HEK293 (cell line): Measurements from ENCODE around the gene MLLT3.

Experiments used
- CTCF ChIA-PET: fragments of 350-600 bp; formaldehyde crosslinking; extraction: SDS; loops from one replicate; lab custom pipeline; 2021; ENCODE audit warnings: antibody characterized with exemption; lab: Yijun Ruan, JAX
- POLR2A ChIA-PET: fragments of 300-600 bp; formaldehyde crosslinking; extraction: SDS; loops from one replicate; lab custom pipeline; 2020; ENCODE audit warnings: antibody characterized with exemption, inconsistent platforms; lab: Yijun Ruan, JAX
- H3K27ac ChIP-seq: fragments of 200-500 bp; sonication (Bioruptor generic); 2 replicates; pipeline ENCODE4 v1.5.1; 2014; ENCODE audit warnings: low read depth, low read length, control low read depth, inconsistent platforms; ENCODE audit errors: extremely low read depth
- H3K36me3 ChIP-seq, 2 experiments: fragments of 200-500 bp in 1 of 2; sonication (Bioruptor generic) in 1 of 2; 1 replicate in 1 of 2; 2 replicates in 1 of 2; pipeline ENCODE4 v1.5.1; 2014 to 2017; ENCODE audit warnings: inconsistent platforms in 2 of 2, low read length in 2 of 2; ENCODE audit not compliant: control insufficient read depth in 2 of 2, insufficient read depth in 1 of 2
- H3K4me1 ChIP-seq: fragments of 200-500 bp; sonication (Bioruptor generic); 2 replicates; pipeline ENCODE4 v1.5.1; 2014; ENCODE audit warnings: mild to moderate bottlenecking, low read length, inconsistent platforms; ENCODE audit not compliant: control insufficient read depth, insufficient read depth
- H3K4me3 ChIP-seq: 2 replicates; pipeline ENCODE4 v1.5.1; 2011; ENCODE audit warnings: low read depth, mild to moderate bottlenecking, control low read depth, low read length, moderate library complexity
- H3K9me3 ChIP-seq: fragments of 200-500 bp; sonication (Bioruptor generic); 2 replicates; pipeline ENCODE4 v1.5.1; 2014; ENCODE audit warnings: low read depth, low read length, inconsistent platforms; ENCODE audit not compliant: control insufficient read depth, insufficient read depth
- PRDM1 ChIP-seq: fragments of 450-650 bp; formaldehyde crosslinking; IDR thresholded peaks from 2 replicates; pipeline ENCODE4; 2016; ENCODE audit warnings: missing biosample characterization, missing genetic modification characterization
- SP2 ChIP-seq: fragments of 450-650 bp; formaldehyde crosslinking; IDR thresholded peaks from 2 replicates; pipeline ENCODE4 v1.5.1; 2016; ENCODE audit warnings: missing biosample characterization, missing genetic modification characterization
- SP3 ChIP-seq: fragments of 450-650 bp; formaldehyde crosslinking; IDR thresholded peaks from 2 replicates; pipeline ENCODE4 v1.5.1; 2016; ENCODE audit warnings: missing biosample characterization, missing genetic modification characterization
- YY1 ChIP-seq: fragments of 450-650 bp; formaldehyde crosslinking; IDR thresholded peaks from 2 replicates; pipeline ENCODE4 v1.5.1; 2018; ENCODE audit warnings: missing biosample characterization, missing genetic modification characterization
- ZBTB17 ChIP-seq: fragments of 450-650 bp; formaldehyde crosslinking; IDR thresholded peaks from 2 replicates; pipeline ENCODE4 v1.5.1; 2016; ENCODE audit warnings: missing biosample characterization, missing genetic modification characterization
- ZBTB20 ChIP-seq: fragments of 450-650 bp; formaldehyde crosslinking; IDR thresholded peaks from 2 replicates; pipeline ENCODE4 v1.5.1; 2016; ENCODE audit warnings: missing biosample characterization, missing genetic modification characterization
- ZNF184 ChIP-seq: fragments of 450-650 bp; IDR thresholded peaks from 2 replicates; pipeline ENCODE4 v1.5.1; 2018; ENCODE audit warnings: missing biosample characterization, mild to moderate bottlenecking, missing genetic modification characterization
- ZNF341 ChIP-seq: fragments of 450-650 bp; formaldehyde crosslinking; IDR thresholded peaks from 2 replicates; pipeline ENCODE4; 2016; ENCODE audit warnings: low read depth, missing biosample characterization, missing genetic modification characterization
- ZNF433 ChIP-seq: fragments of 450-650 bp; formaldehyde crosslinking; IDR thresholded peaks from 2 replicates; pipeline ENCODE4 v1.5.1; 2016; ENCODE audit warnings: missing biosample characterization, missing genetic modification characterization, low read depth
- ZNF558 ChIP-seq: fragments of 450-650 bp; formaldehyde crosslinking; IDR thresholded peaks from 2 replicates; pipeline ENCODE4 v1.5.1; 2016; ENCODE audit warnings: missing biosample characterization, missing genetic modification characterization
- ZNF624 ChIP-seq: fragments of 450-650 bp; formaldehyde crosslinking; IDR thresholded peaks from 2 replicates; pipeline ENCODE4 v1.5.1; 2017; ENCODE audit warnings: missing biosample characterization, missing genetic modification characterization
- ZNF654 ChIP-seq: fragments of 450-650 bp; formaldehyde crosslinking; IDR thresholded peaks from 2 replicates; pipeline ENCODE4 v1.5.1; 2016; ENCODE audit warnings: low read depth, missing biosample characterization, missing genetic modification characterization
- ZNF660 ChIP-seq: fragments of 450-650 bp; IDR thresholded peaks from 2 replicates; pipeline ENCODE4 v1.5.1; 2018; ENCODE audit warnings: missing biosample characterization, mild to moderate bottlenecking, missing genetic modification characterization
- ZNF843 ChIP-seq: fragments of 450-650 bp; formaldehyde crosslinking; IDR thresholded peaks from 2 replicates; pipeline ENCODE4 v1.5.1; 2016; ENCODE audit warnings: missing biosample characterization, missing genetic modification characterization
- TF ChIP-seq, protein P1 (sequence below): sonication (generic); formaldehyde crosslinking; IDR thresholded peaks from 2 replicates; pipeline ENCODE4 v1.8.1; 2022; ENCODE audit warnings: mild to moderate bottlenecking, moderate library complexity, missing genetic modification reagents
- TF ChIP-seq, protein P2 (sequence below): fragments of 450-650 bp; formaldehyde crosslinking; IDR thresholded peaks from 2 replicates; pipeline ENCODE4 v1.5.1; 2016; ENCODE audit warnings: missing biosample characterization, missing genetic modification characterization
- TF ChIP-seq, protein P3 (sequence below): fragments of 450-650 bp; formaldehyde crosslinking; IDR thresholded peaks from 2 replicates; pipeline ENCODE4 v1.5.1; 2016; ENCODE audit warnings: missing biosample characterization, missing genetic modification characterization
- TF ChIP-seq, protein P4 (sequence below): fragments of 450-650 bp; formaldehyde crosslinking; IDR thresholded peaks from 2 replicates; pipeline ENCODE4 v1.5.1; 2016; ENCODE audit warnings: missing biosample characterization, missing genetic modification characterization
- TF ChIP-seq, protein P5 (sequence below): fragments of 450-650 bp; IDR thresholded peaks from 2 replicates; pipeline ENCODE4 v1.5.1; 2018; ENCODE audit warnings: missing biosample characterization, mild to moderate bottlenecking, missing genetic modification characterization
- TF ChIP-seq, protein P6 (sequence below): fragments of 450-650 bp; formaldehyde crosslinking; IDR thresholded peaks from 2 replicates; pipeline ENCODE4 v1.5.1; 2016; ENCODE audit warnings: missing biosample characterization, missing genetic modification characterization, borderline replicate concordance
- TF ChIP-seq, protein P7 (sequence below): fragments of 450-650 bp; formaldehyde crosslinking; IDR thresholded peaks from 2 replicates; pipeline ENCODE4 v1.5.1; 2016; ENCODE audit warnings: missing biosample characterization, missing genetic modification characterization

Gene MLLT3

DNA sequence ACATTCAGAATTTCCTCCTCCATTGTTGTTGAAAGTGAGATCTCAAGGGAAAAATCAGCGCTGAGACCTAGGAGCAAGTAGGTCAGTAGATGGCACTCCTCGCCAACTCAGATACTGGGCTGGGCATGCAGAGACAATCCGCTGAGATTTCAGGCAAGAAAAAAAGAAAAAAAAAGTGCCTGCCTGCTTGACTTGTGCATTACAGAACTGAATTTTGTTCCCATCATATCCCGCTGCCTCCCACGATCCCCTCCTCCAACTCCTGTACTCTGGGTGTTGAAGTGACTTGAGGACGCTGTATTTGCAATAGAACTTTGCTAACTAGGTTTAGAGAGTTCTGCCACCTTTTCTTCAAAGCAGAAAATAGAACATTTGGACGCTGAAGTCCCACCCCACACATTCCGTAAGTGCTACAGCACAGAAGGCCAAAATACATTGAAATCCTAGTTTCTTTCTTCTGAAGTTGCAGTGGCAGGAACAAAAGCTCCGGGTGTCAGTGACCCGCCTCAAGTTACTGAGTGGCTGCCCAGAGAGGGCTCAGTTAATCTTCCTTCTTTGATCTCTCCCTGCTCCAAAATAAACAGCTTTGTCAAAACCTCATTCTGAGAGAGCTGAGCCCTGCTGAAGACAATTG, 265.8 kb downstream of the MLLT3 start:
- Histone ChIP-seq H3K36me3 (peaks cover 0 to 25% of the 10 kb centered on the region in 2 experiments; a peak in 1 of 3 replicates), H3K27ac (peak overlapping the region; percentile 78), H3K4me3 (peak overlapping the region; percentile 8; the same call in 1 of the 2 replicates), H3K4me1 (peaks cover 11% of the 10 kb centered on the region), H3K9me3 (no peaks in the 10 kb centered on the region)
- ChIA-PET POLR2A (interaction anchor here (0.9 to 1.5 kb wide), 4 partner anchors 12 to 328 kb away, joined by 3 to 5 read pairs (median 4); partner anchors contain the start of genes FOCAD and MLLT3), CTCF (interaction anchor here (0.6 to 3.2 kb wide), 15 partner anchors 12 to 755 kb away, joined by 3 to 24 read pairs (median 3); partner anchors contain the start of gene MLLT3)
- TF ChIP-seq, protein P1, sequence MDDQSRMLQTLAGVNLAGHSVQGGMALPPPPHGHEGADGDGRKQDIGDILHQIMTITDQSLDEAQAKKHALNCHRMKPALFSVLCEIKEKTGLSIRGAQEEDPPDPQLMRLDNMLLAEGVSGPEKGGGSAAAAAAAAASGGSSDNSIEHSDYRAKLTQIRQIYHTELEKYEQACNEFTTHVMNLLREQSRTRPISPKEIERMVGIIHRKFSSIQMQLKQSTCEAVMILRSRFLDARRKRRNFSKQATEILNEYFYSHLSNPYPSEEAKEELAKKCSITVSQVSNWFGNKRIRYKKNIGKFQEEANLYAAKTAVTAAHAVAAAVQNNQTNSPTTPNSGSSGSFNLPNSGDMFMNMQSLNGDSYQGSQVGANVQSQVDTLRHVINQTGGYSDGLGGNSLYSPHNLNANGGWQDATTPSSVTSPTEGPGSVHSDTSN (CRISPR knock-in tag): no peak
- TF ChIP-seq YY1 (tag by site-specific recombination) (no peak), ZNF624 (tag by site-specific recombination) (no peak), SP3 (no peak), ZBTB17 (tag by site-specific recombination) (peak; percentile 81), ZNF654 (tag by site-specific recombination) (peak; percentile 99), ZNF433 (no peak), ZNF558 (tag by site-specific recombination) (0 out of 2 replicates have a peak, but pooled peaks have one; percentile 20), SP2 (tag by site-specific recombination) (no peak), ZNF843 (tag by site-specific recombination) (peak; percentile 72), ZNF341 (no peak), ZNF184 (tag by site-specific recombination) (no peak), PRDM1 (tag by site-specific recombination) (peak; percentile 45; the same call in 1 of the 2 replicates), ZBTB20 (tag by site-specific recombination) (peak; percentile 50; the same call in 1 of the 2 replicates), ZNF660 (tag by site-specific recombination) (peak; percentile 45; the same call in 1 of the 2 replicates)
- TF ChIP-seq, protein P2, sequence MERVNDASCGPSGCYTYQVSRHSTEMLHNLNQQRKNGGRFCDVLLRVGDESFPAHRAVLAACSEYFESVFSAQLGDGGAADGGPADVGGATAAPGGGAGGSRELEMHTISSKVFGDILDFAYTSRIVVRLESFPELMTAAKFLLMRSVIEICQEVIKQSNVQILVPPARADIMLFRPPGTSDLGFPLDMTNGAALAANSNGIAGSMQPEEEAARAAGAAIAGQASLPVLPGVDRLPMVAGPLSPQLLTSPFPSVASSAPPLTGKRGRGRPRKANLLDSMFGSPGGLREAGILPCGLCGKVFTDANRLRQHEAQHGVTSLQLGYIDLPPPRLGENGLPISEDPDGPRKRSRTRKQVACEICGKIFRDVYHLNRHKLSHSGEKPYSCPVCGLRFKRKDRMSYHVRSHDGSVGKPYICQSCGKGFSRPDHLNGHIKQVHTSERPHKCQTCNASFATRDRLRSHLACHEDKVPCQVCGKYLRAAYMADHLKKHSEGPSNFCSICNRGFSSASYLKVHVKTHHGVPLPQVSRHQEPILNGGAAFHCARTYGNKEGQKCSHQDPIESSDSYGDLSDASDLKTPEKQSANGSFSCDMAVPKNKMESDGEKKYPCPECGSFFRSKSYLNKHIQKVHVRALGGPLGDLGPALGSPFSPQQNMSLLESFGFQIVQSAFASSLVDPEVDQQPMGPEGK: no peak
- TF ChIP-seq, protein P3, sequence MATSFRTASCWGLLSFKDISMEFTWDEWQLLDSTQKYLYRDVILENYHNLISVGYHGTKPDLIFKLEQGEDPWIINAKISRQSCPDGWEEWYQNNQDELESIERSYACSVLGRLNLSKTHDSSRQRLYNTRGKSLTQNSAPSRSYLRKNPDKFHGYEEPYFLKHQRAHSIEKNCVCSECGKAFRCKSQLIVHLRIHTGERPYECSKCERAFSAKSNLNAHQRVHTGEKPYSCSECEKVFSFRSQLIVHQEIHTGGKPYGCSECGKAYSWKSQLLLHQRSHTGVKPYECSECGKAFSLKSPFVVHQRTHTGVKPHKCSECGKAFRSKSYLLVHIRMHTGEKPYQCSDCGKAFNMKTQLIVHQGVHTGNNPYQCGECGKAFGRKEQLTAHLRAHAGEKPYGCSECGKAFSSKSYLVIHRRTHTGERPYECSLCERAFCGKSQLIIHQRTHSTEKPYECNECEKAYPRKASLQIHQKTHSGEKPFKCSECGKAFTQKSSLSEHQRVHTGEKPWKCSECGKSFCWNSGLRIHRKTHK (tag by site-specific recombination): no peak
- TF ChIP-seq, protein P4, sequence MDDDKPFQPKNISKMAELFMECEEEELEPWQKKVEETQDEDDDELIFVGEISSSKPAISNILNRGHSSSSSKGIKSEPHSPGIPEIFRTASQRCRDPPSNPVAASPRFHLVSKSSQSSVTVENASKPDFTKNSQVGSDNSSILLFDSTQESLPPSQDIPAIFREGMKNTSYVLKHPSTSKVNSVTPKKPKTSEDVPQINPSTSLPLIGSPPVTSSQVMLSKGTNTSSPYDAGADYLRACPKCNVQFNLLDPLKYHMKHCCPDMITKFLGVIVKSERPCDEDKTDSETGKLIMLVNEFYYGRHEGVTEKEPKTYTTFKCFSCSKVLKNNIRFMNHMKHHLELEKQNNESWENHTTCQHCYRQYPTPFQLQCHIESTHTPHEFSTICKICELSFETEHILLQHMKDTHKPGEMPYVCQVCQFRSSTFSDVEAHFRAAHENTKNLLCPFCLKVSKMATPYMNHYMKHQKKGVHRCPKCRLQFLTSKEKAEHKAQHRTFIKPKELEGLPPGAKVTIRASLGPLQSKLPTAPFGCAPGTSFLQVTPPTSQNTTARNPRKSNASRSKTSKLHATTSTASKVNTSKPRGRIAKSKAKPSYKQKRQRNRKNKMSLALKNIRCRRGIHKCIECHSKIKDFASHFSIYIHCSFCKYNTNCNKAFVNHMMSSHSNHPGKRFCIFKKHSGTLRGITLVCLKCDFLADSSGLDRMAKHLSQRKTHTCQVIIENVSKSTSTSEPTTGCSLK (tag by site-specific recombination): no peak
- TF ChIP-seq, protein P5, sequence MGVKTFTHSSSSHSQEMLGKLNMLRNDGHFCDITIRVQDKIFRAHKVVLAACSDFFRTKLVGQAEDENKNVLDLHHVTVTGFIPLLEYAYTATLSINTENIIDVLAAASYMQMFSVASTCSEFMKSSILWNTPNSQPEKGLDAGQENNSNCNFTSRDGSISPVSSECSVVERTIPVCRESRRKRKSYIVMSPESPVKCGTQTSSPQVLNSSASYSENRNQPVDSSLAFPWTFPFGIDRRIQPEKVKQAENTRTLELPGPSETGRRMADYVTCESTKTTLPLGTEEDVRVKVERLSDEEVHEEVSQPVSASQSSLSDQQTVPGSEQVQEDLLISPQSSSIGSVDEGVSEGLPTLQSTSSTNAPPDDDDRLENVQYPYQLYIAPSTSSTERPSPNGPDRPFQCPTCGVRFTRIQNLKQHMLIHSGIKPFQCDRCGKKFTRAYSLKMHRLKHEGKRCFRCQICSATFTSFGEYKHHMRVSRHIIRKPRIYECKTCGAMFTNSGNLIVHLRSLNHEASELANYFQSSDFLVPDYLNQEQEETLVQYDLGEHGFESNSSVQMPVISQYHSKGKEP (tag by site-specific recombination): peak; percentile 19; the same call in 1 of the 2 replicates
- TF ChIP-seq, protein P6, sequence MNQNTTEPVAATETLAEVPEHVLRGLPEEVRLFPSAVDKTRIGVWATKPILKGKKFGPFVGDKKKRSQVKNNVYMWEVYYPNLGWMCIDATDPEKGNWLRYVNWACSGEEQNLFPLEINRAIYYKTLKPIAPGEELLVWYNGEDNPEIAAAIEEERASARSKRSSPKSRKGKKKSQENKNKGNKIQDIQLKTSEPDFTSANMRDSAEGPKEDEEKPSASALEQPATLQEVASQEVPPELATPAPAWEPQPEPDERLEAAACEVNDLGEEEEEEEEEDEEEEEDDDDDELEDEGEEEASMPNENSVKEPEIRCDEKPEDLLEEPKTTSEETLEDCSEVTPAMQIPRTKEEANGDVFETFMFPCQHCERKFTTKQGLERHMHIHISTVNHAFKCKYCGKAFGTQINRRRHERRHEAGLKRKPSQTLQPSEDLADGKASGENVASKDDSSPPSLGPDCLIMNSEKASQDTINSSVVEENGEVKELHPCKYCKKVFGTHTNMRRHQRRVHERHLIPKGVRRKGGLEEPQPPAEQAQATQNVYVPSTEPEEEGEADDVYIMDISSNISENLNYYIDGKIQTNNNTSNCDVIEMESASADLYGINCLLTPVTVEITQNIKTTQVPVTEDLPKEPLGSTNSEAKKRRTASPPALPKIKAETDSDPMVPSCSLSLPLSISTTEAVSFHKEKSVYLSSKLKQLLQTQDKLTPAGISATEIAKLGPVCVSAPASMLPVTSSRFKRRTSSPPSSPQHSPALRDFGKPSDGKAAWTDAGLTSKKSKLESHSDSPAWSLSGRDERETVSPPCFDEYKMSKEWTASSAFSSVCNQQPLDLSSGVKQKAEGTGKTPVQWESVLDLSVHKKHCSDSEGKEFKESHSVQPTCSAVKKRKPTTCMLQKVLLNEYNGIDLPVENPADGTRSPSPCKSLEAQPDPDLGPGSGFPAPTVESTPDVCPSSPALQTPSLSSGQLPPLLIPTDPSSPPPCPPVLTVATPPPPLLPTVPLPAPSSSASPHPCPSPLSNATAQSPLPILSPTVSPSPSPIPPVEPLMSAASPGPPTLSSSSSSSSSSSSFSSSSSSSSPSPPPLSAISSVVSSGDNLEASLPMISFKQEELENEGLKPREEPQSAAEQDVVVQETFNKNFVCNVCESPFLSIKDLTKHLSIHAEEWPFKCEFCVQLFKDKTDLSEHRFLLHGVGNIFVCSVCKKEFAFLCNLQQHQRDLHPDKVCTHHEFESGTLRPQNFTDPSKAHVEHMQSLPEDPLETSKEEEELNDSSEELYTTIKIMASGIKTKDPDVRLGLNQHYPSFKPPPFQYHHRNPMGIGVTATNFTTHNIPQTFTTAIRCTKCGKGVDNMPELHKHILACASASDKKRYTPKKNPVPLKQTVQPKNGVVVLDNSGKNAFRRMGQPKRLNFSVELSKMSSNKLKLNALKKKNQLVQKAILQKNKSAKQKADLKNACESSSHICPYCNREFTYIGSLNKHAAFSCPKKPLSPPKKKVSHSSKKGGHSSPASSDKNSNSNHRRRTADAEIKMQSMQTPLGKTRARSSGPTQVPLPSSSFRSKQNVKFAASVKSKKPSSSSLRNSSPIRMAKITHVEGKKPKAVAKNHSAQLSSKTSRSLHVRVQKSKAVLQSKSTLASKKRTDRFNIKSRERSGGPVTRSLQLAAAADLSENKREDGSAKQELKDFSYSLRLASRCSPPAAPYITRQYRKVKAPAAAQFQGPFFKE (tag by site-specific recombination): no peak
- TF ChIP-seq, protein P7, sequence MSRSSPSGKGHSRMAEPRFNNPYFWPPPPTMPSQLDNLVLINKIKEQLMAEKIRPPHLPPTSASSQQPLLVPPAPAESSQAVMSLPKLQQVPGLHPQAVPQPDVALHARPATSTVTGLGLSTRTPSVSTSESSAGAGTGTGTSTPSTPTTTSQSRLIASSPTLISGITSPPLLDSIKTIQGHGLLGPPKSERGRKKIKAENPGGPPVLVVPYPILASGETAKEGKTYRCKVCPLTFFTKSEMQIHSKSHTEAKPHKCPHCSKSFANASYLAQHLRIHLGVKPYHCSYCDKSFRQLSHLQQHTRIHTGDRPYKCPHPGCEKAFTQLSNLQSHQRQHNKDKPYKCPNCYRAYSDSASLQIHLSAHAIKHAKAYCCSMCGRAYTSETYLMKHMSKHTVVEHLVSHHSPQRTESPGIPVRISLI (tag by site-specific recombination): peak; percentile 98
